Neural progenitor cell (in vitro differentiated cells): Measurements from ENCODE around the gene WNT5B. TPM values are rescaled to one million over a fixed set of nuclear protein-coding genes. Genes with fewer than 3 reads are reported as not detected.

ENCODE experiments used
- DNase-seq: peaks from one replicate; pipeline ENCODE4 v3.0.0-alpha.2; 2016; ENCODE audit warnings: low spot score
- H2AFZ ChIP-seq: fragments of 200-600 bp; sonication (generic); replicated peaks from 2 replicates; pipeline ENCODE4 v1.6.1; 2016; ENCODE audit warnings: antibody characterized with exemption
- H3F3A ChIP-seq: fragments of 200-600 bp; sonication (generic); 2 replicates; pipeline ENCODE4 v1.6.1; 2016; ENCODE audit warnings: antibody characterized with exemption, low read depth
- H3K27ac ChIP-seq: fragments of 200-600 bp; sonication (generic); 2 replicates; pipeline ENCODE4 v1.5.1; 2016; ENCODE audit warnings: mild to moderate bottlenecking
- H3K27me3 ChIP-seq: fragments of 200-600 bp; sonication (generic); 2 replicates; pipeline ENCODE4 v1.6.1; 2016; ENCODE audit warnings: mild to moderate bottlenecking, moderate library complexity
- H3K36me3 ChIP-seq: fragments of 200-600 bp; sonication (generic); 2 replicates; pipeline ENCODE4 v1.5.1; 2016
- H3K4me1 ChIP-seq: fragments of 200-600 bp; sonication (generic); 2 replicates; pipeline ENCODE4 v1.6.1; 2016; ENCODE audit warnings: mixed run types
- H3K4me2 ChIP-seq: fragments of 200-600 bp; sonication (generic); 2 replicates; pipeline ENCODE4 v1.6.1; 2016
- H3K4me3 ChIP-seq: fragments of 200-600 bp; sonication (generic); 2 replicates; pipeline ENCODE4 v1.5.1; 2016
- H3K79me2 ChIP-seq: fragments of 200-600 bp; sonication (generic); 2 replicates; pipeline ENCODE4 v1.6.1; 2016; ENCODE audit warnings: low read depth
- H3K9ac ChIP-seq: fragments of 200-600 bp; sonication (generic); 2 replicates; pipeline ENCODE4 v1.6.1; 2016
- H3K9me3 ChIP-seq: fragments of 200-600 bp; sonication (generic); 2 replicates; pipeline ENCODE4 v1.5.1; 2016; ENCODE audit warnings: low read depth
- H4K20me1 ChIP-seq: fragments of 200-600 bp; sonication (generic); 2 replicates; pipeline ENCODE4 v1.6.1; 2016; ENCODE audit warnings: low read depth
- H3K27ac Mint-ChIP-seq: 3 replicates; pipeline ENCODE4 v1.8.0; 2021; ENCODE audit warnings: mixed read lengths
- H3K27me3 Mint-ChIP-seq: 2 replicates; pipeline ENCODE4 v1.8.0; 2022; ENCODE audit warnings: low read depth, mild to moderate bottlenecking, inconsistent platforms, moderate library complexity, mixed read lengths; ENCODE audit not compliant: insufficient read depth
- H3K36me3 Mint-ChIP-seq: 3 replicates; pipeline ENCODE4 v1.8.0; 2021; ENCODE audit warnings: mixed read lengths
- H3K4me1 Mint-ChIP-seq: 3 replicates; pipeline ENCODE4 v1.8.0; 2021; ENCODE audit warnings: mixed read lengths
- H3K4me3 Mint-ChIP-seq: 3 replicates; pipeline ENCODE4 v1.8.0; 2021; ENCODE audit warnings: mild to moderate bottlenecking, moderate library complexity, mixed read lengths
- H3K9me3 Mint-ChIP-seq: 3 replicates; pipeline ENCODE4 v1.8.0; 2020; ENCODE audit warnings: mixed read lengths
- EZH2 ChIP-seq: fragments of 200-600 bp; sonication (generic); IDR thresholded peaks from 2 replicates; pipeline ENCODE4 v1.6.1; 2017; ENCODE audit warnings: antibody characterized with exemption, mild to moderate bottlenecking, moderate library complexity
- EZH2phosphoT487 ChIP-seq: fragments of 200-600 bp; sonication (generic); IDR thresholded peaks from 2 replicates; pipeline ENCODE4 v1.6.1; 2017; ENCODE audit warnings: antibody characterized with exemption
- total RNA-seq: library from RNA; depleted of rRNA; stranded (reverse); fragments of >200 nt; gene quantifications from 2 replicates; pipeline ENCODE4 v1.2.3, GENCODE V29; 2015; ENCODE audit warnings: low replicate concordance
- TF ChIP-seq, protein P1 (sequence below): fragments of 200-600 bp; sonication (generic); IDR thresholded peaks from 2 replicates; pipeline ENCODE4 v1.5.1; 2017; ENCODE audit warnings: antibody characterized with exemption, mild to moderate bottlenecking

WNT5B gene
- 43.7 and 73.8 TPM in 2 replicates for total RNA-seq

DNA sequence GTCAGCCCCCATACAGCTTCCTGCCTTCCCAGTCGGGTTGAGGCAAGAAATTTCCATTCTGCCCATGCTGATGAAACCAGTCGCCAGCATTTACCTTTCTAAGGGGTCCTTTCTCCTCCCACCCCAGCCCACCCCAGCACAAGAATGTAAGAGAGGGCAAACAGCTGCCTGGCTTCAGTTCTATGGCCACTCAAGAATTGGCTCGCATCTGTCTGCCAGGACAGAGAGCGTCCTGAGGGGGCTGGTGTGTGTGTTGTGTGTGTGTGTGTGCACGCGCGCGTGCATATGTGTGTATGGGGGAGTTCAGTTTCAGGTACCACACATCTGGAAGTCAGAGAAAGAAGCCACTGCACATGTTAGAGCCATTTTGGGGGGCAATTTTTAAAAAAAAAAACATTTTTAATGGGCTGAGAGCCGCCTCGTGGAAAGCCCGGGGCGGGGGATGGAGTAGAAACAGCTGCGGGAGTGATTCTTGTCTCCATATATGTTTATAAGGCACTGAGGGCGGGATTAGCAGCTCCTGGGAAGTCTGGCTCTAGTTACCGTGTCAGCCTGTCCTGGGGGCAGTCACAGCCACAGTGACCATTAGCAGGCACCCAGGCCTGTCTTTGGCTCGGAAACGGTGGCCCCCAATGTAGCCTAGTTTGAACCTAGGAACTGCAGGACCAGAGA lies at the start of gene WNT5B:
Gene WNT5B (plus strand): TSS at position 566 of the 672 bp plus-strand sequence. CDS start 2,124 bp downstream, outside the sequence.
- peak within 1 kb of the TSS; percentile 63 for H3K4me3 ChIP-seq
- peaks cover 24% of the 10 kb centered on the region for H3F3A ChIP-seq
- peaks cover 50% of the 10 kb centered on the region for H3K4me1 ChIP-seq
- peaks cover 12% of the 10 kb centered on the region for H3K36me3 Mint-ChIP-seq
- no peaks in the 10 kb centered on the region for H3K9me3 ChIP-seq
- peak within 1 kb of the TSS; percentile 98 for H3K4me2 ChIP-seq
- H3K27ac Mint-ChIP-seq = peak within 1 kb of the TSS; percentile 9
- H3K27me3 Mint-ChIP-seq = peaks cover 30% of the 10 kb centered on the region
- H3K4me1 Mint-ChIP-seq = peaks cover 50% of the 10 kb centered on the region
- TF ChIP-seq EZH2phosphoT487 (no peak), EZH2 (no peak)
- TF ChIP-seq, protein P1, sequence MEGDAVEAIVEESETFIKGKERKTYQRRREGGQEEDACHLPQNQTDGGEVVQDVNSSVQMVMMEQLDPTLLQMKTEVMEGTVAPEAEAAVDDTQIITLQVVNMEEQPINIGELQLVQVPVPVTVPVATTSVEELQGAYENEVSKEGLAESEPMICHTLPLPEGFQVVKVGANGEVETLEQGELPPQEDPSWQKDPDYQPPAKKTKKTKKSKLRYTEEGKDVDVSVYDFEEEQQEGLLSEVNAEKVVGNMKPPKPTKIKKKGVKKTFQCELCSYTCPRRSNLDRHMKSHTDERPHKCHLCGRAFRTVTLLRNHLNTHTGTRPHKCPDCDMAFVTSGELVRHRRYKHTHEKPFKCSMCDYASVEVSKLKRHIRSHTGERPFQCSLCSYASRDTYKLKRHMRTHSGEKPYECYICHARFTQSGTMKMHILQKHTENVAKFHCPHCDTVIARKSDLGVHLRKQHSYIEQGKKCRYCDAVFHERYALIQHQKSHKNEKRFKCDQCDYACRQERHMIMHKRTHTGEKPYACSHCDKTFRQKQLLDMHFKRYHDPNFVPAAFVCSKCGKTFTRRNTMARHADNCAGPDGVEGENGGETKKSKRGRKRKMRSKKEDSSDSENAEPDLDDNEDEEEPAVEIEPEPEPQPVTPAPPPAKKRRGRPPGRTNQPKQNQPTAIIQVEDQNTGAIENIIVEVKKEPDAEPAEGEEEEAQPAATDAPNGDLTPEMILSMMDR = no peak
- DNase-seq = peak; percentile 42
- no peak within 1 kb of the TSS for H3K27ac ChIP-seq
- H2AFZ ChIP-seq = no peak within 1 kb of the TSS
- peaks cover 82% of the 10 kb centered on the region for H4K20me1 ChIP-seq
- H3K4me3 Mint-ChIP-seq = peak within 1 kb of the TSS; percentile 84
- no peaks in the 10 kb centered on the region for H3K79me2 ChIP-seq
- H3K36me3 ChIP-seq = no peaks in the 10 kb centered on the region
- H3K27me3 ChIP-seq = peaks cover 70% of the 10 kb centered on the region
- H3K9me3 Mint-ChIP-seq = no peaks in the 10 kb centered on the region
- H3K9ac ChIP-seq = no peak within 1 kb of the TSS

GRCh38 chr12:1579651-1580435 lies 49.2 kb upstream of the WNT5B start:
- Histone ChIP-seq H3K27ac (peak overlapping the region; percentile 99), H2AFZ (no peak overlapping the region), H4K20me1 (peaks cover 13% of the 10 kb centered on the region), H3K4me3 (peak overlapping the region; percentile 38), H3K9ac (no peak overlapping the region), H3K4me1 (peaks cover 92% of the 10 kb centered on the region), H3K9me3 (no peaks in the 10 kb centered on the region), H3K27me3 (no peaks in the 10 kb centered on the region), H3K36me3 (no peaks in the 10 kb centered on the region), H3F3A (peaks cover 79% of the 10 kb centered on the region), H3K4me2 (peak overlapping the region; percentile 75), H3K79me2 (peaks cover 68% of the 10 kb centered on the region)
- Mint-ChIP-seq H3K27me3 (peaks cover 10% of the 10 kb centered on the region), H3K36me3 (no peaks in the 10 kb centered on the region), H3K27ac (peak overlapping the region; percentile 17), H3K4me1 (peaks cover 95% of the 10 kb centered on the region), H3K9me3 (no peaks in the 10 kb centered on the region), H3K4me3 (peak overlapping the region; percentile 61)
- TF ChIP-seq EZH2 (no peak), EZH2phosphoT487 (no peak)
- TF ChIP-seq, protein P1 = no peak
- peak; percentile 93 for DNase-seq

DNA sequence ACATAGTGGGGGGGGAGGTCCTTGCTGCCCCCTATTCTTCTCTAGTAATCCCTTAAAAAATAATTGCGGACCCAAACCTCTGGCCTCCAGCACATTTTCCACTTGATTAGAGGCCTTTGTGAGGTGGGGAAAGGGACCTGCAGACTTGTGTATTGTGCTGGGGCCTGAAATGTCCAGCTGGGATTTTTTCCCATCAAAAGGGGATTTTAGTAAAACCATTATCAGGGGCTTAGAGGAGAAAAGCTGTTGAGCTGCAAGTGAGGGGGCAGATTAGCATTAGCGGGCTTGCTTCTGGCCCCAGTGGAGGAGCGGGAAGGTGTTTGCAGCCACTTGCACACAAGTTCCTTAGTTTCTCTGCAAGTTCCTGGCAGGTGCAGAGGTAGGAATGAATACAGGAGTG lies 48.5 kb upstream of the WNT5B start:
- Histone ChIP-seq H3K4me2 (peak overlapping the region; percentile 75), H2AFZ (no peak overlapping the region), H4K20me1 (peaks cover 20% of the 10 kb centered on the region), H3K36me3 (no peaks in the 10 kb centered on the region), H3K27me3 (no peaks in the 10 kb centered on the region), H3K79me2 (peaks cover 69% of the 10 kb centered on the region), H3K4me1 (peaks cover 88% of the 10 kb centered on the region), H3K27ac (peak overlapping the region; percentile 99), H3K9me3 (no peaks in the 10 kb centered on the region), H3K4me3 (peak overlapping the region; percentile 38), H3K9ac (no peak overlapping the region), H3F3A (peaks cover 74% of the 10 kb centered on the region)
- H3K4me3 Mint-ChIP-seq = peak overlapping the region; percentile 61
- peak overlapping the region; percentile 17 for H3K27ac Mint-ChIP-seq
- H3K27me3 Mint-ChIP-seq = peaks cover 10% of the 10 kb centered on the region
- H3K9me3 Mint-ChIP-seq = no peaks in the 10 kb centered on the region
- TF ChIP-seq, protein P1 = no peak
- TF ChIP-seq EZH2phosphoT487 = peak; percentile 65
- H3K4me1 Mint-ChIP-seq = peaks cover 94% of the 10 kb centered on the region
- peak; percentile 94 for DNase-seq
- H3K36me3 Mint-ChIP-seq = no peaks in the 10 kb centered on the region
